HEK293 (cell line): Measurements from ENCODE around the gene LYPLAL1.

Experiments used
- CTCF ChIA-PET: fragments of 350-600 bp; formaldehyde crosslinking; extraction: SDS; loops from one replicate; lab custom pipeline; 2021; ENCODE audit warnings: antibody characterized with exemption; lab: Yijun Ruan, JAX
- POLR2A ChIA-PET: fragments of 300-600 bp; formaldehyde crosslinking; extraction: SDS; loops from one replicate; lab custom pipeline; 2020; ENCODE audit warnings: antibody characterized with exemption, inconsistent platforms; lab: Yijun Ruan, JAX
- H3K27ac ChIP-seq: fragments of 200-500 bp; sonication (Bioruptor generic); 2 replicates; pipeline ENCODE4 v1.5.1; 2014; ENCODE audit warnings: low read depth, low read length, control low read depth, inconsistent platforms; ENCODE audit errors: extremely low read depth
- H3K36me3 ChIP-seq, 2 experiments: fragments of 200-500 bp in 1 of 2; sonication (Bioruptor generic) in 1 of 2; 1 replicate in 1 of 2; 2 replicates in 1 of 2; pipeline ENCODE4 v1.5.1; 2014 to 2017; ENCODE audit warnings: inconsistent platforms in 2 of 2, low read length in 2 of 2; ENCODE audit not compliant: control insufficient read depth in 2 of 2, insufficient read depth in 1 of 2
- H3K4me1 ChIP-seq: fragments of 200-500 bp; sonication (Bioruptor generic); 2 replicates; pipeline ENCODE4 v1.5.1; 2014; ENCODE audit warnings: mild to moderate bottlenecking, low read length, inconsistent platforms; ENCODE audit not compliant: control insufficient read depth, insufficient read depth
- H3K4me3 ChIP-seq: 2 replicates; pipeline ENCODE4 v1.5.1; 2011; ENCODE audit warnings: low read depth, mild to moderate bottlenecking, control low read depth, low read length, moderate library complexity
- H3K9me3 ChIP-seq: fragments of 200-500 bp; sonication (Bioruptor generic); 2 replicates; pipeline ENCODE4 v1.5.1; 2014; ENCODE audit warnings: low read depth, low read length, inconsistent platforms; ENCODE audit not compliant: control insufficient read depth, insufficient read depth
- SETDB1 ChIP-seq: IDR thresholded peaks from one replicate; pipeline ENCODE4 v1.6.1; 2017; ENCODE audit warnings: mild to moderate bottlenecking, low read length, moderate library complexity, mixed read lengths; ENCODE audit not compliant: insufficient read length
- TRIM28 ChIP-seq: IDR thresholded peaks from 2 replicates; pipeline ENCODE4 v1.6.1; 2011; ENCODE audit warnings: low read length, control low read depth, borderline replicate concordance
- ZBTB10 ChIP-seq: fragments of 450-650 bp; formaldehyde crosslinking; IDR thresholded peaks from 2 replicates; pipeline ENCODE4 v1.5.1; 2016; ENCODE audit warnings: missing biosample characterization, missing genetic modification characterization
- ZBTB21 ChIP-seq: fragments of 450-650 bp; formaldehyde crosslinking; IDR thresholded peaks from 2 replicates; pipeline ENCODE4 v1.5.1; 2017; ENCODE audit warnings: missing biosample characterization, missing genetic modification characterization
- ZBTB44 ChIP-seq: fragments of 450-650 bp; IDR thresholded peaks from 2 replicates; pipeline ENCODE4 v1.5.1; 2018; ENCODE audit warnings: missing biosample characterization, mild to moderate bottlenecking, missing genetic modification characterization
- ZNF112 ChIP-seq: fragments of 450-650 bp; formaldehyde crosslinking; IDR thresholded peaks from 2 replicates; pipeline ENCODE4 v1.5.0; 2017; ENCODE audit warnings: missing biosample characterization, missing genetic modification characterization
- ZNF114 ChIP-seq: fragments of 450-650 bp; formaldehyde crosslinking; IDR thresholded peaks from 2 replicates; pipeline ENCODE4 v1.5.0; 2017; ENCODE audit warnings: missing biosample characterization, missing genetic modification characterization
- ZNF174 ChIP-seq: fragments of 450-650 bp; formaldehyde crosslinking; IDR thresholded peaks from 2 replicates; pipeline ENCODE4 v1.5.0; 2017; ENCODE audit warnings: missing biosample characterization, mild to moderate bottlenecking, missing genetic modification characterization
- ZNF248 ChIP-seq: fragments of 450-650 bp; formaldehyde crosslinking; IDR thresholded peaks from 2 replicates; pipeline ENCODE4 v1.5.1; 2017; ENCODE audit warnings: missing biosample characterization, missing genetic modification characterization
- ZNF341 ChIP-seq: fragments of 450-650 bp; formaldehyde crosslinking; IDR thresholded peaks from 2 replicates; pipeline ENCODE4; 2016; ENCODE audit warnings: low read depth, missing biosample characterization, missing genetic modification characterization
- ZNF350 ChIP-seq: fragments of 450-650 bp; formaldehyde crosslinking; IDR thresholded peaks from 2 replicates; pipeline ENCODE4 v1.5.0; 2017; ENCODE audit warnings: missing biosample characterization, mild to moderate bottlenecking, missing genetic modification characterization
- ZNF391 ChIP-seq: fragments of 450-650 bp; formaldehyde crosslinking; IDR thresholded peaks from 2 replicates; pipeline ENCODE4 v1.5.1; 2016; ENCODE audit warnings: low read depth, missing biosample characterization, missing genetic modification characterization, borderline replicate concordance
- ZNF449 ChIP-seq: fragments of 450-650 bp; formaldehyde crosslinking; IDR thresholded peaks from 2 replicates; pipeline ENCODE4 v1.5.1; 2017; ENCODE audit warnings: missing biosample characterization, mild to moderate bottlenecking, missing genetic modification characterization, moderate library complexity
- ZNF521 ChIP-seq: fragments of 450-650 bp; formaldehyde crosslinking; IDR thresholded peaks from 2 replicates; pipeline ENCODE4 v1.5.1; 2017; ENCODE audit warnings: missing biosample characterization, mild to moderate bottlenecking, missing genetic modification characterization
- ZNF610 ChIP-seq: fragments of 450-650 bp; formaldehyde crosslinking; IDR thresholded peaks from 2 replicates; pipeline ENCODE4 v1.5.1; 2016; ENCODE audit warnings: missing biosample characterization, missing genetic modification characterization, borderline replicate concordance
- ZNF623 ChIP-seq: fragments of 450-650 bp; formaldehyde crosslinking; IDR thresholded peaks from 2 replicates; pipeline ENCODE4 v1.5.1; 2016; ENCODE audit warnings: missing biosample characterization, missing genetic modification characterization
- ZNF707 ChIP-seq: fragments of 450-650 bp; formaldehyde crosslinking; IDR thresholded peaks from 2 replicates; pipeline ENCODE4 v1.5.1; 2016; ENCODE audit warnings: missing biosample characterization, missing genetic modification characterization
- ZNF791 ChIP-seq: fragments of 450-650 bp; formaldehyde crosslinking; IDR thresholded peaks from 2 replicates; pipeline ENCODE4 v1.5.1; 2016; ENCODE audit warnings: missing biosample characterization, missing genetic modification characterization

The LYPLAL1 gene

GRCh38 chr1:219151467-219151866 is 22.2 kb upstream of the LYPLAL1 start:
- no peak overlapping the region for H3K27ac ChIP-seq
- H3K4me3 ChIP-seq: no peak overlapping the region
- H3K9me3 ChIP-seq: no peaks in the 10 kb centered on the region
- POLR2A ChIA-PET: no interaction called here
- no peaks in the 10 kb centered on the region for H3K36me3 ChIP-seq
- TF ChIP-seq ZNF521 (tag by site-specific recombination) (no peak), ZNF707 (tag by site-specific recombination) (no peak), ZNF112 (tag by site-specific recombination) (no peak), ZNF623 (tag by site-specific recombination) (no peak), ZNF791 (tag by site-specific recombination) (no peak), ZNF350 (tag by site-specific recombination) (no peak)
- CTCF ChIA-PET: interaction anchor here (0.7 kb wide), 1 partner anchor 23 kb away, joined by 5 read pairs; no protein-coding TSS in a partner anchor
- H3K4me1 ChIP-seq: no peaks in the 10 kb centered on the region

GRCh38 chr1:219152751-219153150 is 20.9 kb upstream of the LYPLAL1 start:
- H3K27ac ChIP-seq: no peak overlapping the region
- POLR2A ChIA-PET: no interaction called here
- TF ChIP-seq ZNF610 (tag by site-specific recombination) (no peak), ZBTB10 (tag by site-specific recombination) (no peak), ZNF248 (tag by site-specific recombination) (no peak), ZNF391 (tag by site-specific recombination) (no peak), ZNF341 (tag by site-specific recombination) (no peak), TRIM28 (no peak), ZNF449 (tag by site-specific recombination) (no peak), ZBTB21 (tag by site-specific recombination) (no peak), ZNF114 (tag by site-specific recombination) (no peak), ZBTB44 (tag by site-specific recombination) (no peak), SETDB1 (no peak), ZNF174 (tag by site-specific recombination) (no peak)
- TF ChIP-seq, all 188 proteins: peak for 0
- no peaks in the 10 kb centered on the region for H3K36me3 ChIP-seq
- CTCF ChIA-PET: no interaction called here
- no peaks in the 10 kb centered on the region for H3K4me1 ChIP-seq
- H3K4me3 ChIP-seq: no peak overlapping the region
- H3K9me3 ChIP-seq: no peaks in the 10 kb centered on the region
